Lower leg skin (tissue), 3 donors: Measurements from ENCODE around the gene MLC1.

ENCODE experiments used
- CTCF ChIP-seq, 3 donors: fragments of 450-650 bp; IDR thresholded peaks; one replicate each; pipeline ENCODE4 v1.5.1; 2016; ENCODE audit warnings: antibody characterized with exemption in 3 of 3, mild to moderate bottlenecking in 3 of 3, moderate library complexity in 2 of 3
- POLR2A ChIP-seq, 2 donors: fragments of 450-650 bp; IDR thresholded peaks; one replicate each; pipeline ENCODE4 v1.6.1; 2016 to 2017; ENCODE audit warnings: antibody characterized with exemption in 2 of 2, mild to moderate bottlenecking in 1 of 2, moderate library complexity in 1 of 2

- TF ChIP-seq CTCF (IDR thresholded peaks at IDR 0.05) (no peak), POLR2A (IDR thresholded peaks at IDR 0.05) (no peak)
These were observed 22.6 kb downstream of the MLC1 start for GRCh38 chr22:50062509-50063135.
